ENCODE data around the gene TM4SF20.

- TF ChIP-seq CTCF (conservative IDR thresholded peaks at IDR 0.05; ENCODE audit: low read depth in 2 of 2) (no peak), POLR2AphosphoS5 (IDR thresholded peaks at IDR 0.05; ENCODE audit: low read depth) (no peak), REST (IDR thresholded peaks at IDR 0.05; ENCODE audit: unreplicated experiment) (no peak), ZNF331 (CRISPR knock-in tag; IDR thresholded peaks at IDR 0.05; ENCODE audit: low read depth) (no peak), STAT1 (IDR thresholded peaks at IDR 0.05; ENCODE audit: unreplicated experiment) (no peak), EZH2 (IDR thresholded peaks at IDR 0.05; ENCODE audit: low read depth, unreplicated experiment) (no peak), ZNF114 (CRISPR knock-in tag; IDR thresholded peaks at IDR 0.05) (no peak), EZH2phosphoT487 (IDR thresholded peaks at IDR 0.05; ENCODE audit: unreplicated experiment) (no peak), ETS1 (IDR thresholded peaks at IDR 0.05) (no peak), CREB1 (CRISPR knock-in tag; IDR thresholded peaks at IDR 0.05; ENCODE audit: low read depth) (no peak), JUNB (IDR thresholded peaks at IDR 0.05; ENCODE audit: unreplicated experiment) (no peak), NANOG (IDR thresholded peaks at IDR 0.05; ENCODE audit: borderline replicate concordance) (no peak), ZNF462 (CRISPR knock-in tag; IDR thresholded peaks at IDR 0.05) (no peak)
Measured at GRCh38 chr2:227349989-227350612, 29.0 kb downstream of the TM4SF20 start.
